GM12801 (cell line): Measurements from ENCODE around the gene CACNA1G.

Experiments
- CTCF ChIP-seq: IDR thresholded peaks from one replicate; pipeline ENCODE4 v1.5.1; 2011; ENCODE audit warnings: control low read depth; ENCODE audit not compliant: insufficient read length; ENCODE audit errors: extremely low read depth

Gene CACNA1G

DNA sequence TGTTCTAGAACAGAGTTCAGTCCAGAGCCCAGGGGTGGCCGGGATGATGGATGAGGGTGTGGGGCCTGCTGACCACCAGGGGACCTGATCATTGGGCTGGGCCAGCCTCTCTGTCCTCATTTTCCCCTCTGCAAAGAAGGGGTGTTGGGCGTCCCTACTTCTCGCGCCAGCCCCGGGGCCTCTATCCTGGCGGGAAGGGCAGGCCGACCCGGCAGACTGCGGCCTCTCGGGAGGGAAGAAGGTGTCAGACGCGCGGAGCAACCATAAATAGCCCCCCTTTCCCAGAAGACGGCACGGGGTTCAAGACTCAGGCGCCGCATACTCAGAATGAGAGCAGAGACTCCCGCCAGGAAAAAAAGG lies 2.0 kb upstream of the CACNA1G start:
- TF ChIP-seq CTCF = no peak

GRCh38 chr17:50558941-50559614 lies 1.4 kb upstream of the CACNA1G start:
- no peak for TF ChIP-seq CTCF

- TF ChIP-seq CTCF = no peak
Observed at GRCh38 chr17:50559674-50560184, 786 bp upstream of the CACNA1G start.

GRCh38 chr17:50560931-50561745 lies 623 bp downstream of the CACNA1G start:
- TF ChIP-seq CTCF = no peak

DNA sequence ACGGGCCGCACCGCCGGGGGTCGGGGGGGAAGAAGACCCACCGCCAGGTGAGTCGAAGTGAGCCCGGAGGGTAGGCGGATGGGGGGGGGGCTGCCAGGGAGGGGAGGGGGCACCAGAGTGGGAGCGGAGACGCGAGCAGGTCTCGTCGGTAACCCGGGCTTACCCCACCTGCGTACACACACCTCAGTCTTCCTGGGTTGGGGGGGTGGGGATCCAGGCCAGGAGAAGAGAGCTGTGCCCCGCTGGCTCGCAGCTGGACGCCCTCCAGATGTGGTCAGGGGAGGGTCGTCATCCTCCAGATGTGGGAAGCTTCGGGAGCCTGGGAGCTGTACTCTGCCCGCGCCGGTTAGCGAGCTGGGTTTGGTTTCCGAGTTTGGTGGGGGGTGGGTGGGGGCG lies 1.2 kb downstream of the CACNA1G start:
- TF ChIP-seq CTCF = no peak

DNA sequence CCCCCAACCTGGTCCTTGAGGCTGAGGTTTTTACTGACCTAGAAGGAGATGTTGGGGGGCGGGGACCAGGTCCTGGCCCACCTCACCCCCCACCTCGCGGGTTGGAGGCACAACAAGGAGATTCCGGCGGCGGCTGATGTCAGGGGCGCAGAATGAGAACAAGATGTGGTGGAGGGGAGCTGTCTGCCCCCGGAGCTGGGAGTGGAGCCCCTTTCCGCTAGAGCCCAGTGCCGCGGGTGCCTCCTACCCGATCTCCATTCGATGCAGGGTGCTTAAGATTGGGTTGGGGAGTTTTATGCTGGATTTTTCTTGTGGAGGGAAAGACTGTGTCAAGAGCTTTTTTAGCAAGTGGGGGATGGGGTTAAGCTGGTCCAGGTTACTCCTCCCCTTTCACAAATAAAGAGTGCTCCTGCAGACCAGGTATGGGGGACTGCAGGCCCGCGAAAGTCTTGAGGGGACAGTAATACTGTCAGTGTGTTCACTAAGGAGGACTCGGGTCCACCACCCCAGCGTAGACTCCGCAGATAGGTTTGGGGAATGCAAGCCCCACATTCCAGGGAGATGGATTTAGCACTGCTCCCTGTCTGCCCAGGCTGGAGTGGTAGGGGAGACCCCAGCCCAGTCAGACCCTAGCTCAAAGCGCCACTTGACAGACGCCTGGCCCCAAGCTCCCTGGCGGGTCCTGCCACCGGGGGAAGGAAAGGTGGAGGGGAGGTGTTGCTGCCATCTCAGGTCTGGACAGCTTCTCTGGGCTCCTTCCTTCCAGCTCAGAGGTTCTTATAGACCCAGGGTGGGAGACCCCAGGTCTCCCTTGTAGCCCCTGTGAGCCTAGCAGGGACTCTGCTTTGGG lies 2.0 kb downstream of the CACNA1G start:
- no peak for TF ChIP-seq CTCF

DNA sequence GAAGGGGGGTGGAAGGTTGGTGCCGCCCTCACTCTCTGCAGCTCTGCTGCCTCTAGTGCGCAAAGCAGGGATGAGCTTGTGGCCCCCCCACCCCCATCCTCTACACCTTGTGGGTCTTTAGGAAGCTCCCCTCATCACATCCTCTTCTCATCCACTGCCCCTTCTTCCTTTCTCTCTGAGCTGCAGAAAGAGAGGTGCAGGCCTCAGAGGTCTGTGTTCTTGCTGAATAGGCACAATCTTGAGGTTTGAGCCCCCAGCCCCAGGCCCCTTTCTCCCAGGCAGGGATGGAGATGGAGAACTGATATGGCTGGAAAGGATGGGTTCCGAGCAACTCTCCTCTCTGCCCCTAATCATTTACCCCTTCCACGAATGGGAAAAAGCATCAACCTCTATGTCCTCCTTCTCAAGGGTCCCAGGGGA lies 2.6 kb downstream of the CACNA1G start:
- TF ChIP-seq CTCF = no peak
